HepG2 (cell line): Measurements from ENCODE around the gene TBC1D2B. TPM values are rescaled to one million over a fixed set of nuclear protein-coding genes. Genes with fewer than 3 reads are reported as not detected.

ENCODE experiments used
- GABPA ChIP-seq, 2 experiments: IDR thresholded peaks; 2 replicates each; pipeline ENCODE4 v1.6.1; 2011 to 2016; ENCODE audit warnings: low read depth in 2 of 2, low read length in 1 of 2, missing biosample characterization in 1 of 2, missing genetic modification characterization in 1 of 2
- NFATC3 ChIP-seq: sonication (generic); formaldehyde crosslinking; IDR thresholded peaks from 2 replicates; pipeline ENCODE4 v1.5.1; 2020; ENCODE audit warnings: mild to moderate bottlenecking, missing genetic modification reagents
- NR2F2 ChIP-seq: IDR thresholded peaks from 2 replicates; pipeline ENCODE4 v1.6.1; 2012; ENCODE audit warnings: low read depth, inconsistent platforms, borderline replicate concordance
- PAXIP1 ChIP-seq: sonication (generic); formaldehyde crosslinking; conservative IDR thresholded peaks from 2 replicates; pipeline ENCODE4 v1.4.0; 2020; ENCODE audit warnings: mild to moderate bottlenecking, missing genetic modification reagents, moderate library complexity
- ZBTB34 ChIP-seq: sonication (generic); formaldehyde crosslinking; IDR thresholded peaks from 2 replicates; pipeline ENCODE4 v1.8.0; 2022; ENCODE audit warnings: mild to moderate bottlenecking, missing genetic modification reagents
- ZBTB42 ChIP-seq: sonication (generic); formaldehyde crosslinking; IDR thresholded peaks from 2 replicates; pipeline ENCODE4 v1.5.0; 2020; ENCODE audit warnings: mild to moderate bottlenecking, missing genetic modification reagents
- ZFP62 ChIP-seq: sonication (generic); formaldehyde crosslinking; IDR thresholded peaks from 2 replicates; pipeline ENCODE4 v1.4.0; 2020; ENCODE audit warnings: missing genetic modification reagents
- ZNF574 ChIP-seq: sonication (generic); formaldehyde crosslinking; IDR thresholded peaks from 2 replicates; pipeline ENCODE4 v1.4.0; 2020; ENCODE audit warnings: missing genetic modification reagents
- ZNF816 ChIP-seq: sonication (generic); formaldehyde crosslinking; IDR thresholded peaks from 2 replicates; pipeline ENCODE4 v1.8.0; 2022; ENCODE audit warnings: missing genetic modification reagents, mild to moderate bottlenecking, borderline replicate concordance
- ZSCAN25 ChIP-seq: sonication (generic); formaldehyde crosslinking; IDR thresholded peaks from 2 replicates; pipeline ENCODE4 v1.8.0; 2022; ENCODE audit warnings: mild to moderate bottlenecking, missing genetic modification reagents
- polyA plus RNA-seq, 8 experiments: library from polyadenylated mRNA; depleted of rRNA in 3 of 8; stranded (reverse) in 7 of 8; unstranded in 1 of 8; fragments of >200 nt; fragmentation: Illumina TruSeq in 4 of 8; extraction: Trizol in 4 of 8; gene quantifications; 2 replicates each; pipeline versions ENCODE4 v1.2.1 to v1.2.3, GENCODE V29; 2011 to 2016; ENCODE audit warnings: low read depth in 4 of 8, missing spikeins in 1 of 8, mixed read lengths in 1 of 8; ENCODE audit not compliant: insufficient read depth in 1 of 8
- total RNA-seq, 5 experiments: library from RNA; depleted of rRNA; stranded (reverse); fragments of >200 nt; fragmentation: Illumina TruSeq; extraction: Trizol; gene quantifications; 2 replicates each; pipeline ENCODE4 v1.2.3, GENCODE V29; 2016; ENCODE audit warnings: low read depth in 1 of 5
- TF ChIP-seq, protein P1 (sequence below): sonication (generic); formaldehyde crosslinking; IDR thresholded peaks from 2 replicates; pipeline ENCODE4 v1.4.0; 2020; ENCODE audit warnings: missing genetic modification reagents, borderline replicate concordance
- TF ChIP-seq, protein P2 (sequence below): sonication (generic); formaldehyde crosslinking; IDR thresholded peaks from 2 replicates; pipeline ENCODE4 v1.8.0; 2022; ENCODE audit warnings: mild to moderate bottlenecking, missing genetic modification reagents, moderate library complexity
- TF ChIP-seq, protein P3 (sequence below): IDR thresholded peaks from 2 replicates; pipeline ENCODE4 v1.6.1; 2016

Gene TBC1D2B
- total and polyA plus RNA-seq, 2 of the 13 experiments (the other 11 are each of a cell fraction or from before 2014, with no cell fraction given), result 10.1 to 14.4 TPM

DNA sequence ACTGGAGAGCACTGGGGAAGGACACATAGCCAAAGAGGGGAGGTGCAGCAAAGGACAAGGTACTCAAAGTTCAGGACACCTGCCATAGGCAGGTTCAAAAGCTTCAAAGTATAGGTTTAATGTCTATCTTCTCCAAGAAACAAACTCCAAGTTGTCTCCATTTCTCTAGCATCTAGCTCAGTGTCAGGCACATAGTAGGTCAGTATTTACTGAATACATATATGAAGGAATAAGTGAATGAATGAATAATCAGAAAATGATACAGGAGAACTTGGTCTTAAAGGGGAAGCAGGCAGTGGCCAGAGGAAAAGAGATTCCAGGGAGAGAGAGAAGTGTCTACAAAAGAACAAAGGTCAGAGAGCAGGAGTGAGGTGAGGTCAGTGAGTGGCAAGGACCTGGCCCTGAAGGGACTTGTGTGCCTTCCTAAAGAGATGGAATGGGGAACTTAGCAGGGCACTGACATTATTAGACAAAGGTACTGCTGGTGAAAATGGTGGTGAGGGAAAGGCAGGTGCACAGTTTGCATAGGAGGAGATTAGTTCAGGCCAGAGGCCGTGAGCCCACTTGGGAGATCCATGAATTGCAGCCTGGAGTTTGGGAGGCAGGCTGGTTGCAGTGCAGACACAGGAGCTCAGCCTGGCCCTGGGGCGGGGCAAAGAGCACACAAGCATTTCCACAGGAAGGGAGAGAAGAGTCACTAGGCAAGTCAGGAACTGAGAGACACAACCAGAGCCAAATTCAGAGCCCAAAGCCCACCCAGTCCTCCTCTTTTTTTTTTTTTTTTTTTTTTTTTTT lies 21.4 kb downstream of the TBC1D2B start (continued):
- no peak for TF ChIP-seq ZNF816 (CRISPR knock-in tag)
- 0 out of 2 replicates have a peak, but pooled peaks have one; percentile 24 for TF ChIP-seq ZSCAN25 (CRISPR knock-in tag)
- TF ChIP-seq NR2F2, result peak; percentile 58; the same call in 1 of the 2 replicates
- no peak for TF ChIP-seq ZBTB34 (CRISPR knock-in tag)
- TF ChIP-seq, protein P1, sequence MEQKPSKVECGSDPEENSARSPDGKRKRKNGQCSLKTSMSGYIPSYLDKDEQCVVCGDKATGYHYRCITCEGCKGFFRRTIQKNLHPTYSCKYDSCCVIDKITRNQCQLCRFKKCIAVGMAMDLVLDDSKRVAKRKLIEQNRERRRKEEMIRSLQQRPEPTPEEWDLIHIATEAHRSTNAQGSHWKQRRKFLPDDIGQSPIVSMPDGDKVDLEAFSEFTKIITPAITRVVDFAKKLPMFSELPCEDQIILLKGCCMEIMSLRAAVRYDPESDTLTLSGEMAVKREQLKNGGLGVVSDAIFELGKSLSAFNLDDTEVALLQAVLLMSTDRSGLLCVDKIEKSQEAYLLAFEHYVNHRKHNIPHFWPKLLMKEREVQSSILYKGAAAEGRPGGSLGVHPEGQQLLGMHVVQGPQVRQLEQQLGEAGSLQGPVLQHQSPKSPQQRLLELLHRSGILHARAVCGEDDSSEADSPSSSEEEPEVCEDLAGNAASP (CRISPR knock-in tag), result peak; percentile 87; the same call in 1 of the 2 replicates
- 0 out of 2 replicates have a peak, but pooled peaks have one; percentile 20 for TF ChIP-seq ZNF574 (CRISPR knock-in tag)
- TF ChIP-seq, protein P2, sequence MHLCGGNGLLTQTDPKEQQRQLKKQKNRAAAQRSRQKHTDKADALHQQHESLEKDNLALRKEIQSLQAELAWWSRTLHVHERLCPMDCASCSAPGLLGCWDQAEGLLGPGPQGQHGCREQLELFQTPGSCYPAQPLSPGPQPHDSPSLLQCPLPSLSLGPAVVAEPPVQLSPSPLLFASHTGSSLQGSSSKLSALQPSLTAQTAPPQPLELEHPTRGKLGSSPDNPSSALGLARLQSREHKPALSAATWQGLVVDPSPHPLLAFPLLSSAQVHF (CRISPR knock-in tag), result no peak
- TF ChIP-seq ZFP62, result no peak
- no peak for TF ChIP-seq GABPA (IDR thresholded peaks at IDR 0.05; ENCODE audit: low read depth, low read length)
- no peak for TF ChIP-seq GABPA (CRISPR knock-in tag; IDR thresholded peaks at IDR 0.05; ENCODE audit: low read depth)
- TF ChIP-seq NFATC3, result no peak
- TF ChIP-seq, protein P3, sequence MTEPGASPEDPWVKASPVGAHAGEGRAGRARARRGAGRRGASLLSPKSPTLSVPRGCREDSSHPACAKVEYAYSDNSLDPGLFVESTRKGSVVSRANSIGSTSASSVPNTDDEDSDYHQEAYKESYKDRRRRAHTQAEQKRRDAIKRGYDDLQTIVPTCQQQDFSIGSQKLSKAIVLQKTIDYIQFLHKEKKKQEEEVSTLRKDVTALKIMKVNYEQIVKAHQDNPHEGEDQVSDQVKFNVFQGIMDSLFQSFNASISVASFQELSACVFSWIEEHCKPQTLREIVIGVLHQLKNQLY (CRISPR knock-in tag), result no peak
- peak; percentile 29; the same call in 1 of the 2 replicates for TF ChIP-seq PAXIP1 (CRISPR knock-in tag)
- TF ChIP-seq ZBTB42 (CRISPR knock-in tag), result no peak
